GM23338 (cell line): Measurements from ENCODE around the gene CEBPZOS. TPM values are rescaled to one million over a fixed set of nuclear protein-coding genes. Genes with fewer than 3 reads are reported as not detected.
A peak's percentile ranks its signal among the peaks of the same experiment; 100 is the strongest.
"Not testable (repeated sequence)": the region's sequence is repeated elsewhere in the genome, so short reads cannot be mapped to it uniquely, and the experiment has no call there.

ENCODE experiments used
- ATAC-seq: fragments of 200-7000 bp; cut with Tn5 transposase; 3 replicates; pipeline ENCODE4 v1.9.1; 2020
- DNase-seq: peaks from one replicate; pipeline ENCODE4 v3.0.0-alpha.2; 2015; ENCODE audit warnings: low spot score
- H2AFZ ChIP-seq: fragments of 200-600 bp; sonication (generic); 2 replicates; pipeline ENCODE4 v1.8.0; 2016; ENCODE audit warnings: antibody characterized with exemption, mild to moderate bottlenecking, moderate library complexity
- H3F3A ChIP-seq: fragments of 200-600 bp; sonication (generic); replicated peaks from 2 replicates; pipeline ENCODE4 v1.8.0; 2017; ENCODE audit warnings: antibody characterized with exemption, mixed run types, low read depth
- H3K27ac ChIP-seq: fragments of 200-600 bp; sonication (generic); 2 replicates; pipeline ENCODE4 v1.6.1; 2016; ENCODE audit warnings: low read depth
- H3K27me3 ChIP-seq: fragments of 200-600 bp; sonication (generic); 2 replicates; pipeline ENCODE4 v1.8.0; 2016; ENCODE audit warnings: mild to moderate bottlenecking, mixed run types, moderate library complexity; ENCODE audit not compliant: insufficient read depth
- H3K36me3 ChIP-seq: fragments of 200-600 bp; sonication (generic); 2 replicates; pipeline ENCODE4 v1.8.0; 2016; ENCODE audit warnings: mild to moderate bottlenecking; ENCODE audit not compliant: insufficient read depth
- H3K4me1 ChIP-seq: fragments of 200-600 bp; sonication (generic); 2 replicates; pipeline ENCODE4 v1.8.0; 2016; ENCODE audit warnings: mild to moderate bottlenecking, moderate library complexity; ENCODE audit not compliant: insufficient read depth
- H3K4me2 ChIP-seq: fragments of 200-600 bp; sonication (generic); 2 replicates; pipeline ENCODE4 v1.7.1; 2017; ENCODE audit warnings: mixed run types
- H3K4me3 ChIP-seq: fragments of 200-600 bp; sonication (generic); 2 replicates; pipeline ENCODE4 v1.6.1; 2016; ENCODE audit warnings: mixed run types
- H3K79me2 ChIP-seq: fragments of 200-600 bp; sonication (generic); replicated peaks from 2 replicates; pipeline ENCODE4 v1.8.0; 2017; ENCODE audit warnings: mild to moderate bottlenecking; ENCODE audit not compliant: insufficient read depth
- H3K9me2 ChIP-seq: fragments of 200-600 bp; sonication (generic); 2 replicates; pipeline ENCODE4 v1.8.0; 2017; ENCODE audit not compliant: insufficient read depth
- H4K20me1 ChIP-seq: fragments of 200-600 bp; sonication (generic); replicated peaks from 2 replicates; pipeline ENCODE4 v1.8.0; 2017; ENCODE audit warnings: mild to moderate bottlenecking; ENCODE audit not compliant: insufficient read depth
- H3K27ac Mint-ChIP-seq: 2 replicates; pipeline ENCODE4 v1.8.0; 2020; ENCODE audit warnings: inconsistent platforms, mild to moderate bottlenecking, moderate library complexity, mixed read lengths
- H3K27me3 Mint-ChIP-seq: 3 replicates; pipeline ENCODE4 v1.8.0; 2022; ENCODE audit warnings: low read depth, mild to moderate bottlenecking, moderate library complexity, mixed read lengths, inconsistent platforms; ENCODE audit not compliant: insufficient read depth, poor library complexity
- H3K36me3 Mint-ChIP-seq: 3 replicates; pipeline ENCODE4 v1.8.0; 2021; ENCODE audit warnings: low read depth, mild to moderate bottlenecking, inconsistent platforms, moderate library complexity, mixed read lengths
- H3K4me1 Mint-ChIP-seq: 3 replicates; pipeline ENCODE4 v1.8.0; 2020; ENCODE audit warnings: mild to moderate bottlenecking, inconsistent platforms, mixed read lengths
- H3K4me3 Mint-ChIP-seq: 3 replicates; pipeline ENCODE4 v1.8.0; 2021; ENCODE audit warnings: moderate library complexity, mild to moderate bottlenecking, inconsistent platforms, mixed read lengths
- H3K9me3 Mint-ChIP-seq: 3 replicates; pipeline ENCODE4 v1.8.0; 2020; ENCODE audit warnings: moderate library complexity, mild to moderate bottlenecking, inconsistent platforms, mixed read lengths
- CREB1 ChIP-seq: fragments of 250-450 bp; sonication (Bioruptor Pico); IDR thresholded peaks from 2 replicates; pipeline ENCODE4 v1.5.0; 2020; ENCODE audit warnings: low read depth, mild to moderate bottlenecking, moderate library complexity
- CTCF ChIP-seq, 2 experiments: fragments of 200-600 bp in 1 of 2; sonication (generic) in 1 of 2; conservative IDR thresholded peaks; 2 replicates each; pipeline versions ENCODE4 v1.5.1 to v1.6.1; 2016 to 2017; ENCODE audit warnings: antibody characterized with exemption in 2 of 2, low read depth in 2 of 2, mild to moderate bottlenecking in 2 of 2, moderate library complexity in 1 of 2
- JUNB ChIP-seq: IDR thresholded peaks from one replicate; pipeline ENCODE4 v1.6.1; 2016; ENCODE audit warnings: antibody characterized with exemption; ENCODE audit not compliant: unreplicated experiment
- POLR2AphosphoS5 ChIP-seq: IDR thresholded peaks from 2 replicates; pipeline ENCODE4 v1.6.1; 2016; ENCODE audit warnings: antibody characterized with exemption, low read depth
- STAT1 ChIP-seq: IDR thresholded peaks from one replicate; pipeline ENCODE4 v1.6.1; 2016; ENCODE audit warnings: antibody characterized with exemption; ENCODE audit not compliant: unreplicated experiment
- ZNF114 ChIP-seq: fragments of 250-450 bp; sonication (Bioruptor Pico); IDR thresholded peaks from 2 replicates; pipeline ENCODE4 v1.5.0; 2020; ENCODE audit warnings: mild to moderate bottlenecking, moderate library complexity
- ZNF462 ChIP-seq: fragments of 250-450 bp; sonication (Bioruptor Pico); IDR thresholded peaks from 2 replicates; pipeline ENCODE4 v1.5.0; 2020; ENCODE audit warnings: mild to moderate bottlenecking, moderate library complexity
- polyA plus RNA-seq: library from polyadenylated mRNA; unstranded; fragments of >200 nt; fragmentation: Nextera tagmentation; extraction: Ambion mirVana; gene quantifications from 2 replicates; pipeline ENCODE4 v1.2.1, GENCODE V29; 2016
- total RNA-seq: library from RNA; depleted of rRNA; stranded (reverse); fragments of >200 nt; shearing (Covaris generic); gene quantifications from 2 replicates; pipeline ENCODE4 v1.2.3, GENCODE V29; 2014

Gene CEBPZOS
- total and polyA plus RNA-seq, 2 experiments from 2014 or later: 83.6 to 191 TPM

GRCh38 chr2:37192551-37192950, 3.7 kb upstream of the CEBPZOS start (continued):
- no peak for TF ChIP-seq ZNF462 (CRISPR knock-in tag)
- TF ChIP-seq ZNF114 (CRISPR knock-in tag): no peak
- TF ChIP-seq CTCF (conservative IDR thresholded peaks at IDR 0.05; ENCODE audit: low read depth in 2 of 2): no peak
- no peak for TF ChIP-seq CREB1 (CRISPR knock-in tag)
- no peak for TF ChIP-seq STAT1
- TF ChIP-seq POLR2AphosphoS5: no peak
- no peak for TF ChIP-seq JUNB

- Mint-ChIP-seq H3K36me3 (peaks cover 24% of the 10 kb centered on the region), H3K4me1 (peaks cover 51% of the 10 kb centered on the region), H3K4me3 (peak overlapping the region; percentile 90), H3K27me3 (peaks cover 28% of the 10 kb centered on the region), H3K27ac (peak overlapping the region; percentile 96)
- H3K27me3 ChIP-seq, H3K36me3 ChIP-seq, H3K9me3 Mint-ChIP-seq, H3K9me2 ChIP-seq, ATAC-seq, H2AFZ ChIP-seq, DNase-seq, H4K20me1 ChIP-seq: not testable (repeated sequence)
- peak overlapping the region; percentile 91 for H3K4me2 ChIP-seq
- peaks cover 17% of the 10 kb centered on the region; the same call in 1 of the 2 replicates for H3F3A ChIP-seq
- peak overlapping the region; percentile 63; the same call in 1 of the 2 replicates for H3K27ac ChIP-seq
- H3K4me1 ChIP-seq: peaks cover 57% of the 10 kb centered on the region
- peak overlapping the region; percentile 84 for H3K4me3 ChIP-seq
- peaks cover 45% of the 10 kb centered on the region for H3K79me2 ChIP-seq
Observed at GRCh38 chr2:37195862-37196319, 405 bp upstream of the CEBPZOS start.
